ENCODE results near the gene FAHD2A.
"Not testable (repeated sequence)": the region's sequence is repeated elsewhere in the genome, so short reads cannot be mapped to it uniquely, and the experiment has no call there.

FAHD2A gene

GRCh38 chr2:95434507-95435076 lies 32.1 kb downstream of the FAHD2A start:
- WGBS (ENCODE audit: extremely low coverage, insufficient coverage, insufficient read length) = no CpG with 5 or more reads among the region's 3 CpGs
- not testable (repeated sequence) for H3K79me2 ChIP-seq (ENCODE audit: control insufficient read depth, insufficient read depth, low read length, poor library complexity); H2BK5ac ChIP-seq (ENCODE audit: low read depth, low read length, poor library complexity)

GRCh38 chr2:95435162-95435871 lies 32.8 kb downstream of the FAHD2A start:
- not testable (repeated sequence) for H3K4ac ChIP-seq (ENCODE audit: low read depth, low read length)

More at GRCh38 chr2:95434507-95435076, 32.1 kb downstream of the FAHD2A start:
- H3K14ac ChIP-seq (ENCODE audit: low read length); H3K4ac ChIP-seq (ENCODE audit: low read depth, low read length); H3K36me3 ChIP-seq (ENCODE audit: control insufficient read depth in 1 of 2, insufficient read depth in 2 of 2, low read length in 2 of 2); H4K12ac ChIP-seq (ENCODE audit: low read depth, low read length); H3K27ac ChIP-seq (ENCODE audit: low read depth, low read length); H3K4me3 ChIP-seq (ENCODE audit: low read depth, low read length); H3K27me3 ChIP-seq (ENCODE audit: insufficient read depth, low read length); H2AFZ ChIP-seq (ENCODE audit: insufficient read depth, low read length, poor library complexity); H2BK12ac ChIP-seq (ENCODE audit: low read length); H2BK120ac ChIP-seq (ENCODE audit: insufficient read depth, low read length, poor library complexity); H3K18ac ChIP-seq (ENCODE audit: low read length); H2AK5ac ChIP-seq (ENCODE audit: low read length); H3K23ac ChIP-seq (ENCODE audit: low read length); H3K79me1 ChIP-seq (ENCODE audit: low read length); H3K4me1 ChIP-seq (ENCODE audit: control insufficient read depth in 1 of 2, insufficient read depth in 2 of 2, low read length in 2 of 2); H4K8ac ChIP-seq (ENCODE audit: low read depth, low read length); H3K9ac ChIP-seq (ENCODE audit: low read length); H3K4me2 ChIP-seq (ENCODE audit: low read length); H4K91ac ChIP-seq (ENCODE audit: low read depth, low read length); H3K9me3 ChIP-seq (ENCODE audit: insufficient read depth, low read depth, low read length): not testable (repeated sequence)
- DNase-seq = peak; percentile 15 to 57

GRCh38 chr2:95435872-95436209 lies 33.3 kb downstream of the FAHD2A start:
- not testable (repeated sequence) for H3K36me3 ChIP-seq (ENCODE audit: control insufficient read depth in 1 of 2, insufficient read depth in 2 of 2, low read length in 2 of 2); H3K4me3 ChIP-seq (ENCODE audit: low read depth, low read length)

More at GRCh38 chr2:95435162-95435871, 32.8 kb downstream of the FAHD2A start:
- H3K18ac ChIP-seq (ENCODE audit: low read length); H4K8ac ChIP-seq (ENCODE audit: low read depth, low read length); H2BK5ac ChIP-seq (ENCODE audit: low read depth, low read length, poor library complexity); H3K27ac ChIP-seq (ENCODE audit: low read depth, low read length); H3K4me2 ChIP-seq (ENCODE audit: low read length); H4K91ac ChIP-seq (ENCODE audit: low read depth, low read length); H3K9me3 ChIP-seq (ENCODE audit: insufficient read depth, low read depth, low read length); H3K23ac ChIP-seq (ENCODE audit: low read length); DNase-seq; H2AFZ ChIP-seq (ENCODE audit: insufficient read depth, low read length, poor library complexity); H3K79me1 ChIP-seq (ENCODE audit: low read length); H3K4me1 ChIP-seq (ENCODE audit: control insufficient read depth in 1 of 2, insufficient read depth in 2 of 2, low read length in 2 of 2); H2BK12ac ChIP-seq (ENCODE audit: low read length); H3K36me3 ChIP-seq (ENCODE audit: control insufficient read depth in 1 of 2, insufficient read depth in 2 of 2, low read length in 2 of 2); H3K79me2 ChIP-seq (ENCODE audit: control insufficient read depth, insufficient read depth, low read length, poor library complexity); H3K14ac ChIP-seq (ENCODE audit: low read length); H2AK5ac ChIP-seq (ENCODE audit: low read length); H3K9ac ChIP-seq (ENCODE audit: low read length); H2BK120ac ChIP-seq (ENCODE audit: insufficient read depth, low read length, poor library complexity); H3K27me3 ChIP-seq (ENCODE audit: insufficient read depth, low read length); H3K4me3 ChIP-seq (ENCODE audit: low read depth, low read length); H4K12ac ChIP-seq (ENCODE audit: low read depth, low read length): not testable (repeated sequence)
- no CpG with 5 or more reads among the region's 30 CpGs for WGBS (ENCODE audit: extremely low coverage, insufficient coverage, insufficient read length)

GRCh38 chr2:95442474-95443099 lies 40.1 kb downstream of the FAHD2A start:
- no CpG with 5 or more reads among the region's 2 CpGs for WGBS (ENCODE audit: extremely low coverage, insufficient coverage, insufficient read length)
- H3K4ac ChIP-seq (ENCODE audit: low read depth, low read length); H3K9me3 ChIP-seq (ENCODE audit: insufficient read depth, low read depth, low read length); H3K79me1 ChIP-seq (ENCODE audit: low read length); H3K27ac ChIP-seq (ENCODE audit: low read depth, low read length); H3K9ac ChIP-seq (ENCODE audit: low read length); H3K4me2 ChIP-seq (ENCODE audit: low read length); H3K27me3 ChIP-seq (ENCODE audit: insufficient read depth, low read length); DNase-seq; H4K12ac ChIP-seq (ENCODE audit: low read depth, low read length); H3K4me1 ChIP-seq (ENCODE audit: control insufficient read depth in 1 of 2, insufficient read depth in 2 of 2, low read length in 2 of 2); H3K18ac ChIP-seq (ENCODE audit: low read length); H2AFZ ChIP-seq (ENCODE audit: insufficient read depth, low read length, poor library complexity); H3K4me3 ChIP-seq (ENCODE audit: low read depth, low read length); H4K8ac ChIP-seq (ENCODE audit: low read depth, low read length); H2BK120ac ChIP-seq (ENCODE audit: insufficient read depth, low read length, poor library complexity); H2BK12ac ChIP-seq (ENCODE audit: low read length); H3K23ac ChIP-seq (ENCODE audit: low read length); H4K91ac ChIP-seq (ENCODE audit: low read depth, low read length); H2BK5ac ChIP-seq (ENCODE audit: low read depth, low read length, poor library complexity); H3K79me2 ChIP-seq (ENCODE audit: control insufficient read depth, insufficient read depth, low read length, poor library complexity); H2AK5ac ChIP-seq (ENCODE audit: low read length); H3K14ac ChIP-seq (ENCODE audit: low read length); H3K36me3 ChIP-seq (ENCODE audit: control insufficient read depth in 1 of 2, insufficient read depth in 2 of 2, low read length in 2 of 2): not testable (repeated sequence)

More at GRCh38 chr2:95435872-95436209, 33.3 kb downstream of the FAHD2A start:
- H3K27ac ChIP-seq (ENCODE audit: low read depth, low read length); H2BK12ac ChIP-seq (ENCODE audit: low read length); DNase-seq; H2BK5ac ChIP-seq (ENCODE audit: low read depth, low read length, poor library complexity); H2AK5ac ChIP-seq (ENCODE audit: low read length); H2BK120ac ChIP-seq (ENCODE audit: insufficient read depth, low read length, poor library complexity); H3K79me2 ChIP-seq (ENCODE audit: control insufficient read depth, insufficient read depth, low read length, poor library complexity); H3K79me1 ChIP-seq (ENCODE audit: low read length); H4K91ac ChIP-seq (ENCODE audit: low read depth, low read length); H3K4me2 ChIP-seq (ENCODE audit: low read length); H2AFZ ChIP-seq (ENCODE audit: insufficient read depth, low read length, poor library complexity); H3K14ac ChIP-seq (ENCODE audit: low read length); H4K8ac ChIP-seq (ENCODE audit: low read depth, low read length); H3K9me3 ChIP-seq (ENCODE audit: insufficient read depth, low read depth, low read length); H3K27me3 ChIP-seq (ENCODE audit: insufficient read depth, low read length); H3K9ac ChIP-seq (ENCODE audit: low read length); H3K4ac ChIP-seq (ENCODE audit: low read depth, low read length); H4K12ac ChIP-seq (ENCODE audit: low read depth, low read length); H3K18ac ChIP-seq (ENCODE audit: low read length); H3K4me1 ChIP-seq (ENCODE audit: control insufficient read depth in 1 of 2, insufficient read depth in 2 of 2, low read length in 2 of 2); H3K23ac ChIP-seq (ENCODE audit: low read length): not testable (repeated sequence)
- no CpG with 5 or more reads among the region's 5 CpGs for WGBS (ENCODE audit: extremely low coverage, insufficient coverage, insufficient read length)

Measured in trophoblast cell (in vitro differentiated cells and primary cell).